HG03066 (cell line): Measurements from ENCODE around the gene RBMX.
"Not testable (repeated sequence)": the region's sequence is repeated elsewhere in the genome, so short reads cannot be mapped to it uniquely, and the experiment has no call there.

ENCODE experiments used
- ATAC-seq: cut with Tn5 transposase; IDR thresholded peaks from one replicate; pipeline ENCODE4 v1.9.1; 2021; ENCODE audit warnings: low read depth; ENCODE audit not compliant: unreplicated experiment

Gene RBMX

GRCh38 chrX:136879001-136879687 lies 1.4 kb downstream of the RBMX start:
- no peak for ATAC-seq

- no peak for ATAC-seq
These were observed 2.1 kb downstream of the RBMX start for GRCh38 chrX:136878423-136878822.

GRCh38 chrX:136874114-136874513 lies 6.4 kb downstream of the RBMX start:
- ATAC-seq = not testable (repeated sequence)

- not testable (repeated sequence) for ATAC-seq
These were observed 7.3 kb downstream of the RBMX start for GRCh38 chrX:136873210-136873609.

GRCh38 chrX:136872091-136872700 lies 8.3 kb downstream of the RBMX start:
- ATAC-seq = no peak

- no peak for ATAC-seq
These were observed 10.5 kb downstream of the RBMX start for GRCh38 chrX:136870064-136870463.

GRCh38 chrX:136868283-136869055 lies 12.1 kb downstream of the RBMX start:
- ATAC-seq = no peak

- no peak for ATAC-seq
These were observed 13.0 kb downstream of the RBMX start for GRCh38 chrX:136867518-136867917.

- no peak for ATAC-seq
These were observed 13.4 kb downstream of the RBMX start for GRCh38 chrX:136867096-136867491.

- ATAC-seq = no peak
These were observed 14.0 kb downstream of the RBMX start for GRCh38 chrX:136866337-136867095.

- ATAC-seq = no peak
These were observed 15.0 kb downstream of the RBMX start for GRCh38 chrX:136865270-136866158.

- no peak for ATAC-seq
These were observed 16.7 kb downstream of the RBMX start for GRCh38 chrX:136863826-136864225.

- ATAC-seq = no peak
These were observed 18.0 kb downstream of the RBMX start for GRCh38 chrX:136862546-136862945.

GRCh38 chrX:136861877-136862276 lies 18.6 kb downstream of the RBMX start:
- no peak for ATAC-seq

GRCh38 chrX:136858007-136858756 lies 22.3 kb downstream of the RBMX start:
- ATAC-seq = no peak

- peak; percentile 84 for ATAC-seq
These were observed 24.0 kb downstream of the RBMX start for GRCh38 chrX:136856551-136856950.

- no peak for ATAC-seq
These were observed 24.5 kb downstream of the RBMX start for GRCh38 chrX:136856050-136856449.

GRCh38 chrX:136851526-136851925 lies 29.0 kb downstream of the RBMX start:
- ATAC-seq = no peak

GRCh38 chrX:136850441-136851175 lies 29.9 kb downstream of the RBMX start:
- ATAC-seq = no peak
